ENCODE data around the gene HDAC4. TPM values are rescaled to one million over a fixed set of nuclear protein-coding genes. Genes with fewer than 3 reads are reported as not detected.
A peak's percentile ranks its signal among the peaks of the same experiment; 100 is the strongest.

Gene HDAC4
- total RNA-seq, 8 experiments from 2014 or later, result 12.2 to 55.7 (median 18.1) TPM

DNA sequence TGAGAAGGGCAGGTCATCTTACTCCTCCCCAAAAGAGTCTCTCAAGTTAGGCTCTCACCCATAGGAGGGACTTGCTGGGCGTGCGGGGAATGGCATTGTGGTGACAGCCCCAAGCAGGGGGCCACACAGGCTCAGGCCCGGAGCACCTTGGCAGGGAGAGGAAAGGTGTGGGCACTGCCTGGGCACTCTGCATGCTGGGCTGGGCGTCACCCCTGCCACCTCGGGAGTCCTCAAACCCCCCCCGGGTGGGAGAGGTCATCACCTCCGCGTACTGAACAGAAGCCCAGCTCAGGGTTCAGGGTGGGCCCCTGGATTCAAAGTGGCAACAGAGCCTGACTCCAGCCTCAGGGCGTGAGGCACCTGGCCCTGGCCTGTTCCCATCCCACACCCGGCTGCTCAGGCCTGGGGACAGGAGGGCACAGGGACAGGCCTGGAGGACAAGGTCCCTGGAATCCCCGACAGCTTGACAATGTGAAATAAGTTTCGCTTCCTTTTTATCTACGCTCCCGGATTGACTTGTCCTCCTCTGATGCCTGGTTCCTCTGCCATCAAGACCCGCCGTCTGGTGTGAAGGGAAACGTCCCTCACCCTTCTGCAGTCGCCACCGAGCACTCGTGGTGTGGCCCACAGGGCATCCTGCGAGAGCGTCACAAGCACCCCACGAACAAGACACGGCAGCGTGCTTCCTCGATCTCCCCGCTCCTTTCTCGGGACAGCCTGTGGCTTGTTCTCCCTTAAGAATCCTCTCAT, 97.8 kb downstream of the HDAC4 start:
- H3K27ac ChIP-seq, result no peak overlapping the region
- peaks cover 32 to 38% of the 10 kb centered on the region in 2 donors for H3K4me1 ChIP-seq (replicated peaks in 1 of 2)
- no peak for ATAC-seq (replicated peaks in 6 of 8)
- WGBS, 10 experiments, result 86 to 100% (median 92%) methylated on average over 2 to 14 of the region's 28 CpGs; no CpG with 5 or more reads in 2 of the 10 experiments
- in situ Hi-C loops (cut with MboI; ENCODE audit: low pct_unique_long_range_greater_than_20kb in 2 of 9, low sequenced_read_pairs in 9 of 9, unreplicated experiment in 9 of 9), result no loop called here
- H3K4me3 ChIP-seq, result no peak overlapping the region

DNA sequence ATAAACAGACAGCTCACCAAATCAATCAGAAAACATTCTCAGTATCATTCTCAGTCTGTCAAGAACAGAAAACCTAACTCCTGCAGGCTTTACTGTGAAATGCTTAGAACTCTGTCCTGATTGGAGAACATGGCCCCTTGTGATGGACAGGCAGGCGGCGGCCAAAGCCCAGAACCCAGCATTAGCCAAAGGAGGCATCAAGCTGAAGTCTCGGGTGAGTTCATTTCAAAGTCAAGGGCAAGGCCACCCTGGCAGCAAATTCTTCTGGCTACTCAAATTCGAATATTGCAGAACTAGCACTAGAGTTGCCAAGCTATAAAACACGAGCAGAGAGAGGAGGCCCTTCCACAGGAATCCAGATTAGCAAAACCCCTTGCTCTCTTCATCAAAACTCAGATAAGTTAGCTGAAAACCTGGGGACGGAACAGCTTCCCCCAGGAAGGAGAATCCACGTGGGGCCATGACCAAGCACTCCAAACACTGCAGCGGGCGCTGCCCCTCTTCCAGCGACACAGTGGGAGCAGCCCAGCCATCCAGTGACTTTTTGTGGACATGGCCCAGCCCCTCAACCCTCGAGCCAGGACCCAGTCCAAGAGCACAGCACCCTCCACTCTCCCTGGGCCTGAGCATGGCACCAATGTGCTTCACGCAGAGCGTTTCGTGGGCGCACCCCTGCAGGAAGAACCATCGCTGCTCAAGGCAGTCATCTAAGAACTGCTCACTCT, 98.6 kb downstream of the HDAC4 start:
- peaks cover 35 to 44% of the 10 kb centered on the region in 2 donors for H3K4me1 ChIP-seq (replicated peaks in 1 of 2)
- no peak for ATAC-seq (replicated peaks in 6 of 8)

DNA sequence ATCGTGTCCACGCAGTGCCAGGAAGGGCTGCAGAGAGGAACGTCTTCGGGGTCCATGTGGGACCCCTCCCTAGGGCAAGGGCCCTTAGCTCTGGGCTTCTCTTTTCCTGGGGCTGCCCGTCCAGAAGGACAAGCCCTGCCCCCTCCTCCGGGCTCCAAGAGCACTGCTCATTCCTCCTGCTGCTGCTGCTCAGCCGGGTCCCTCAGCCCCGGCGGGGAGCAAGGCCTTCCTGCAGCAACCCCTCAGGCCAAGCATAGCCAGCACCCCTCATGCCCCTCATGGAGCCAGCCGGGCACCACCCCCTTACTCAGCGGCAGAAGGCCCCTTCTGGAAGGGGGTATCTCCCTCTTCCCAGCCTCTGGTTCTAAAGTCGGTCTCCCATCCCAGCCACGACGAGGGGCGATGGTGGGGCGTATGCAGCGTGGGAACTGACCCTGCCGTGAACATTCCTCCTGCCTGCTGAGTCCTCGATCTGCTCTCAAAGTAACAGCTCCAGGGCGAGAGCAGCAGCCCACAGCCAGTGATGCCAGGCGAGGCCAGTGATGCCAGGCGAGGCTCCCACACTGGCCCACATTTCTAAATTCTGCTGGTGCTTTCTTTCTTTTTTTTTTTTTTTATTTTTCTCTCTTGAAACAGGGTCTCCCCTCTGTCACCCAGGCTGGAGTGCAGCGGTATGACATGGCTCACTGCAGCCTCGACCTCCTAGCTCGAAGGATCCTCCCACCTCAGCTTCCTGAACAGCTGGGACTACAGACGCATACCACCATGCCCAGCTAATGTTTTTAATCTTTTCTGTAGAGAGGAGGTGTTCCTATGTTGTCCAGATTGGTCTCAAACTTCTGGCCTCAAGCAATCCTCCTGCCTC, 99.7 kb downstream of the HDAC4 start:
- peaks cover 46 to 55% of the 10 kb centered on the region in 2 donors for H3K4me1 ChIP-seq (replicated peaks in 1 of 2)
- no peak for ATAC-seq (replicated peaks in 6 of 8)
- in situ Hi-C loops (cut with MboI; ENCODE audit: low pct_unique_long_range_greater_than_20kb in 2 of 9, low sequenced_read_pairs in 9 of 9, unreplicated experiment in 9 of 9), result no loop called here

More for the DNA sequence above, 98.6 kb downstream of the HDAC4 start:
- 43 to 100% (median 83%) methylated on average over 1 to 5 of the region's 16 CpGs; no CpG with 5 or more reads in 2 of the 10 experiments for WGBS, 10 experiments
- H3K27ac ChIP-seq, result no peak overlapping the region
- in situ Hi-C loops (cut with MboI; ENCODE audit: low pct_unique_long_range_greater_than_20kb in 2 of 9, low sequenced_read_pairs in 9 of 9, unreplicated experiment in 9 of 9), result no loop called here
- H3K4me3 ChIP-seq, result no peak overlapping the region

GRCh38 chr2:239300242-239300641, 100.6 kb downstream of the HDAC4 start:
- no peak for ATAC-seq (replicated peaks in 6 of 8)
- in situ Hi-C loops (cut with MboI; ENCODE audit: low pct_unique_long_range_greater_than_20kb in 2 of 9, low sequenced_read_pairs in 9 of 9, unreplicated experiment in 9 of 9), result no loop called here
- no peak overlapping the region for H3K27ac ChIP-seq
- no peak overlapping the region for H3K4me3 ChIP-seq
- peaks cover 50 to 64% of the 10 kb centered on the region in 2 donors for H3K4me1 ChIP-seq (replicated peaks in 1 of 2)
- 40 to 100% (median 100%) methylated on average over 1 to 4 of the region's 5 CpGs; no CpG with 5 or more reads in 1 of the 10 experiments for WGBS, 10 experiments

More for the DNA sequence above, 99.7 kb downstream of the HDAC4 start:
- WGBS, 10 experiments, result 72 to 100% (median 86%) methylated on average over 1 to 10 of the region's 26 CpGs
- H3K27ac ChIP-seq, result no peak overlapping the region
- no peak overlapping the region for H3K4me3 ChIP-seq

GRCh38 chr2:239299218-239299939, 101.4 kb downstream of the HDAC4 start:
- no peak overlapping the region for H3K27ac ChIP-seq
- ATAC-seq (replicated peaks in 6 of 8), result peak in 5 of 8 experiments; percentile 65 to 80 (median 75)

GRCh38 chr2:239298116-239298804, 102.6 kb downstream of the HDAC4 start:
- ATAC-seq (replicated peaks in 6 of 8), result peak in 5 of 8 experiments; percentile 6 to 58 (median 25)
- no peak overlapping the region for H3K4me3 ChIP-seq
- H3K4me1 ChIP-seq (replicated peaks in 1 of 2), result peaks cover 45 to 54% of the 10 kb centered on the region in 2 donors
- 22 to 100% (median 85%) methylated on average over 1 to 5 of the region's 14 CpGs; no CpG with 5 or more reads in 3 of the 10 experiments for WGBS, 10 experiments
- in situ Hi-C loops (cut with MboI; ENCODE audit: low pct_unique_long_range_greater_than_20kb in 2 of 9, low sequenced_read_pairs in 9 of 9, unreplicated experiment in 9 of 9), result no loop called here
- H3K27ac ChIP-seq, result no peak overlapping the region

More at GRCh38 chr2:239299218-239299939, 101.4 kb downstream of the HDAC4 start:
- in situ Hi-C loops (cut with MboI; ENCODE audit: low pct_unique_long_range_greater_than_20kb in 2 of 9, low sequenced_read_pairs in 9 of 9, unreplicated experiment in 9 of 9), result no loop called here
- WGBS, 10 experiments, result 55 to 100% (median 80%) methylated on average over 2 to 13 of the region's 19 CpGs; no CpG with 5 or more reads in 1 of the 10 experiments
- Histone ChIP-seq H3K4me3 (no peak overlapping the region), H3K4me1 (replicated peaks in 1 of 2) (peaks cover 42 to 57% of the 10 kb centered on the region in 2 donors)

- H3K27ac ChIP-seq, result no peak overlapping the region
- peak in 1 of 8 experiments; percentile 10 for ATAC-seq (replicated peaks in 6 of 8)
- in situ Hi-C loops (cut with MboI; ENCODE audit: low pct_unique_long_range_greater_than_20kb in 2 of 9, low sequenced_read_pairs in 9 of 9, unreplicated experiment in 9 of 9), result no loop called here
- WGBS, 10 experiments, result 72 to 100% (median 94%) methylated on average over 1 to 15 of the region's 22 CpGs
- no peak overlapping the region for H3K4me3 ChIP-seq
- peaks cover 54 to 61% of the 10 kb centered on the region in 2 donors for H3K4me1 ChIP-seq (replicated peaks in 1 of 2)
Measured at GRCh38 chr2:239297142-239298004, 103.4 kb downstream of the HDAC4 start.

DNA sequence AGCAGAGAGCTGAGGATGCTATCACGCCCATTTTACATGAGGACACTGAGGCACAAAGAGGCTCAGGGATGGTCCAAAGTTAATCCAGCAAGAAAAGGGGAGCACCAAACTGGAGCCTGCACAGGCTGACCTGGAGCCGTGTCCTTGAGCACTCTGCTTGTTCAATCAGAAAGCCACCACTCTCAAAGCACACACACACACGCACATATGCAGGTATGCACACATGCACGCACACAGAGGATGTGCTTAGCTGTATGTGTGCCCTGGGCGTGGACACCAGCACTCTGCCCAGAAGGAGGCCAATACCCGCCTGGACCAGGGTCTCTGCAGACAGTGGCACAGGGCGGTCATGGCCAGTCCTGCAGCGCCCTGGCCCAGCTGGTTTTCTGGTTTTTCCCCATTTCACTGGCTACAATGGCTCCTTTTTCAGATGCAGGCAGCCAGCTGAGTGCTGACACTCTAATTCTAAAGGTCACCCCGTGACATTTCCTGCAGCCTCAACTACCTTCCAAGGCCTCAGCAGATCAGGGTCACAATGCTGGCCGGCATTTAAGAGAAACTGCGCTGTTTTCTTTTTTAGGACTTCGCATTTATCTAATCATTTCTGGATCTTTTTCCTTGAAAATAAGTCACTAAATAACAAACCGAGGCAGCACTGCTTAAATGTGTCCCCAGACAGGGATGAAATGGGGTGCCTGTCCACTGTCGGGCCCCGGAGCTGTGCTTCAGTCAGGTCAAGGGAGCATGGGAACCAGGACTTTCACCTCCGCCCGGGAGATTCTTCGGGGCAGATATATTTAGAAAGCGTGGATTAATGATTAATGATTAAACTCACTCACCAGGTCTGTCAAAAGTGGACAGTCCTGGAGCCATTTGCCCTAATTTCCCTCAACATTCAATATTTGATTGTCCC, 104.5 kb downstream of the HDAC4 start:
- peak in 1 of 8 experiments; percentile 36 for ATAC-seq (replicated peaks in 6 of 8)
- Histone ChIP-seq H3K4me1 (replicated peaks in 1 of 2) (peaks cover 65 to 68% of the 10 kb centered on the region in 2 donors), H3K4me3 (no peak overlapping the region), H3K27ac (no peak overlapping the region)
- in situ Hi-C loops (cut with MboI; ENCODE audit: low pct_unique_long_range_greater_than_20kb in 2 of 9, low sequenced_read_pairs in 9 of 9, unreplicated experiment in 9 of 9), result no loop called here
- WGBS, 10 experiments, result 41 to 100% (median 62%) methylated on average over 5 to 11 of the region's 19 CpGs; no CpG with 5 or more reads in 2 of the 10 experiments

GRCh38 chr2:239295377-239296019, 105.3 kb downstream of the HDAC4 start:
- H3K4me3 ChIP-seq, result no peak overlapping the region
- no peak for ATAC-seq (replicated peaks in 6 of 8)
- H3K4me1 ChIP-seq (replicated peaks in 1 of 2), result peaks cover 73% of the 10 kb centered on the region in 2 donors
- WGBS, 10 experiments, result 34 to 86% (median 50%) methylated on average over 3 to 6 of the region's 6 CpGs; no CpG with 5 or more reads in 2 of the 10 experiments
- H3K27ac ChIP-seq, result peak overlapping the region; percentile 8 to 11
- in situ Hi-C loops (cut with MboI; ENCODE audit: low pct_unique_long_range_greater_than_20kb in 2 of 9, low sequenced_read_pairs in 9 of 9, unreplicated experiment in 9 of 9), result no loop called here

DNA sequence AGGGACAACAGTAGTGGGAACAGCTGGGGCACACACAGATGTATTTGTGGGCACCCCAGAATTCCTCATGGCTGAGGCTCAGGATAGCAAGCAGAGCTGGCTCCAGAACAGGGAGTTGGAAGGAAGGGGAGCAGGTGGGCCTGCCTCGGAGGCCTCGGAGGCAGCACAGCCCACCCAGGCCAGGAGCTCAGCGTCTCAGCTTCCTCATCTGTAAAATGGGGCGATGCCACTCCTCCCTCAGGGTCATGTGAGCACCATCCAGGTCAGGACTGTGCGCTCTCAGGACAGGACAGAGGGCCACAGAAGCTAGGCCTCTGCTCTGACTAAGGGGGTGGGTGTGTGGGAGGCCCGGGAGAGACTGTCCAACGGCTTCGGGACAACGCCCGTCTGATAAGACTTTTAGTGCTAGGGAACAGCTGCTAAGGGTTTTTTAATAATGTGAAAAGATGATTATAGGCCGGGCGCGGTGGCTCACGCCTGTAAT, 106.2 kb downstream of the HDAC4 start:
- in situ Hi-C loops (cut with MboI; ENCODE audit: low pct_unique_long_range_greater_than_20kb in 2 of 9, low sequenced_read_pairs in 9 of 9, unreplicated experiment in 9 of 9), result no loop called here
- Histone ChIP-seq H3K27ac (no peak overlapping the region), H3K4me1 (replicated peaks in 1 of 2) (peaks cover 72 to 77% of the 10 kb centered on the region in 2 donors), H3K4me3 (no peak overlapping the region)
- no peak for ATAC-seq (replicated peaks in 6 of 8)
- WGBS, 10 experiments, result 70 to 86% methylated on average over 2 to 5 of the region's 14 CpGs; no CpG with 5 or more reads in 8 of the 10 experiments

Data from motor neuron (in vitro differentiated cells).